CD14-positive monocyte (primary cell): Measurements from ENCODE around the gene LILRB3. TPM values are rescaled to one million over a fixed set of nuclear protein-coding genes. Genes with fewer than 3 reads are reported as not detected.
"Not testable (repeated sequence)": the region's sequence is repeated elsewhere in the genome, so short reads cannot be mapped to it uniquely, and the experiment has no call there.

Experiments used
- DNase-seq, 3 donors: peaks; one replicate each; pipeline ENCODE4 v3.0.0-alpha.2; 2011 to 2022
- H2AFZ ChIP-seq: 2 replicates; pipeline ENCODE4 v1.6.0; 2012; ENCODE audit warnings: mild to moderate bottlenecking, low read depth, low read length, inconsistent platforms; ENCODE audit not compliant: insufficient read depth, poor library complexity, severe bottlenecking
- H3K27ac ChIP-seq, 2 donors: 1 replicate in 1 of 2; 2 replicates in 1 of 2; pipeline ENCODE4 v1.5.1; 2012 to 2013; ENCODE audit warnings: low read length in 2 of 2, control low read depth in 1 of 2, inconsistent platforms in 1 of 2, low read depth in 1 of 2, mild to moderate bottlenecking in 1 of 2
- H3K27me3 ChIP-seq, 2 donors: one replicate each; pipeline versions ENCODE4 v1.6.0 to v1.6.1; 2011 to 2013; ENCODE audit warnings: low read length in 2 of 2; ENCODE audit not compliant: control insufficient read depth in 2 of 2, insufficient read depth in 2 of 2
- H3K36me3 ChIP-seq, 2 donors: replicated peaks in 1 of 2; 1 replicate in 1 of 2; 2 replicates in 1 of 2; pipeline versions ENCODE4 v1.5.1 to v1.6.1; 2012 to 2013; ENCODE audit warnings: low read length in 2 of 2, control low read depth in 1 of 2, inconsistent platforms in 1 of 2, mild to moderate bottlenecking in 1 of 2; ENCODE audit not compliant: insufficient read depth in 2 of 2, control insufficient read depth in 1 of 2
- H3K4me1 ChIP-seq, 2 donors: 1 replicate in 1 of 2; 2 replicates in 1 of 2; pipeline versions ENCODE4 v1.5.1 to v1.6.1; 2012 to 2013; ENCODE audit warnings: low read length in 2 of 2, control low read depth in 1 of 2, inconsistent platforms in 1 of 2, mild to moderate bottlenecking in 1 of 2, moderate library complexity in 1 of 2; ENCODE audit not compliant: insufficient read depth in 2 of 2, control insufficient read depth in 1 of 2
- H3K4me2 ChIP-seq: replicated peaks from 2 replicates; pipeline ENCODE3; 2012; ENCODE audit warnings: low read length, moderate library complexity, mild to moderate bottlenecking; ENCODE audit not compliant: poor library complexity, severe bottlenecking; ENCODE audit errors: extremely low read depth
- H3K4me3 ChIP-seq, 3 experiments: fragments of 200-600 bp in 1 of 3; sonication (generic) in 1 of 3; replicated peaks in 1 of 3; 1 replicate in 2 of 3; 2 replicates in 1 of 3; pipeline ENCODE4 v1.5.1; 2011 to 2013; ENCODE audit warnings: low read length in 3 of 3, mild to moderate bottlenecking in 3 of 3, control low read depth in 2 of 3, low read depth in 2 of 3, inconsistent platforms in 1 of 3, moderate library complexity in 1 of 3
- H3K79me2 ChIP-seq: 2 replicates; pipeline ENCODE4 v1.6.0; 2012; ENCODE audit warnings: mild to moderate bottlenecking, control low read depth, inconsistent platforms, low read length, moderate library complexity; ENCODE audit not compliant: insufficient read depth
- H3K9ac ChIP-seq: 2 replicates; pipeline ENCODE4 v1.6.0; 2017; ENCODE audit warnings: low read length, mild to moderate bottlenecking; ENCODE audit not compliant: insufficient read depth, poor library complexity, severe bottlenecking
- H3K9me3 ChIP-seq, 2 donors: replicated peaks in 1 of 2; 1 replicate in 1 of 2; 2 replicates in 1 of 2; pipeline versions ENCODE4 v1.5.1 to v1.6.1; 2012 to 2013; ENCODE audit warnings: low read length in 2 of 2, control low read depth in 1 of 2; ENCODE audit not compliant: control insufficient read depth in 1 of 2, insufficient read depth in 1 of 2
- H4K20me1 ChIP-seq: 2 replicates; pipeline ENCODE4 v1.6.0; 2012; ENCODE audit warnings: mild to moderate bottlenecking, low read length, control low read depth, moderate library complexity; ENCODE audit not compliant: insufficient read depth
- H3K27ac Mint-ChIP-seq, 7 donors: one replicate each; pipeline ENCODE4 v1.8.0; 2020; ENCODE audit warnings: mild to moderate bottlenecking in 7 of 7, mixed read lengths in 7 of 7, moderate library complexity in 6 of 7, inconsistent platforms in 2 of 7
- H3K27me3 Mint-ChIP-seq, 3 donors: one replicate each; pipeline ENCODE4 v1.8.0; 2021 to 2022; ENCODE audit warnings: low read depth in 3 of 3, mild to moderate bottlenecking in 3 of 3, mixed read lengths in 3 of 3, moderate library complexity in 3 of 3, inconsistent platforms in 1 of 3
- H3K36me3 Mint-ChIP-seq, 2 donors: one replicate each; pipeline ENCODE4 v1.8.0; 2020; ENCODE audit warnings: mixed read lengths in 2 of 2, inconsistent platforms in 1 of 2, mild to moderate bottlenecking in 1 of 2
- H3K4me1 Mint-ChIP-seq: one replicate; pipeline ENCODE4 v1.8.0; 2020; ENCODE audit warnings: mild to moderate bottlenecking, mixed read lengths
- H3K4me3 Mint-ChIP-seq, 2 donors: one replicate each; pipeline ENCODE4 v1.8.0; 2020; ENCODE audit warnings: mild to moderate bottlenecking in 2 of 2, mixed read lengths in 2 of 2, moderate library complexity in 1 of 2
- H3K9me3 Mint-ChIP-seq, 7 donors: one replicate each; pipeline ENCODE4 v1.8.0; 2020 to 2022; ENCODE audit warnings: mixed read lengths in 7 of 7, mild to moderate bottlenecking in 6 of 7, moderate library complexity in 6 of 7, inconsistent platforms in 2 of 7
- CTCF ChIP-seq: fragments of 200-600 bp; IDR thresholded peaks from one replicate; pipeline ENCODE4 v1.8.0; 2022; ENCODE audit warnings: antibody characterized with exemption, mild to moderate bottlenecking
- WGBS: methylation state at CpG from one replicate; pipeline ENCODE4 v1.1.5; 2013; ENCODE audit warnings: missing lambda C conversion rate; ENCODE audit not compliant: insufficient coverage; 5-methylcytosine and 5-hydroxymethylcytosine counted together
- intact Hi-C, 2 donors: fragments of 100-400 bp; cut with micrococcal nuclease; formaldehyde crosslinking; loops; one replicate each; pipeline versions ENCODE4 v1.15.0 to v1.15.1; 2023
- polyA plus RNA-seq, 3 donors: library from polyadenylated mRNA; depleted of rRNA in 1 of 3; unstranded in 2 of 3; stranded (reverse) in 1 of 3; fragments of 300-500 nt in 2 of 3; fragments of >200 nt in 1 of 3; fragmentation: Illumina TruSeq in 2 of 3; gene quantifications; 1 replicate in 2 of 3; 2 replicates in 1 of 3; pipeline ENCODE4 v1.2.3, GENCODE V29; 2012 to 2021

The LILRB3 gene
- polyA plus RNA-seq, 3 donors: 62.9 to 455 (median 104) TPM

- Histone ChIP-seq H3K79me2 (peaks cover 39% of the 10 kb centered on the region), H4K20me1 (peaks cover 22% of the 10 kb centered on the region), H3K4me2 (no peak overlapping the region), H3K9me3 (no peaks in the 10 kb centered on the region), H2AFZ (no peak overlapping the region), H3K4me1 (peaks cover 27 to 29% of the 10 kb centered on the region in 2 donors), H3K27ac (no peak overlapping the region), H3K27me3 (no peaks in the 10 kb centered on the region), H3K4me3 (no peak overlapping the region), H3K36me3 (peaks cover 24 to 49% of the 10 kb centered on the region in 2 donors), H3K9ac (no peak overlapping the region)
- no CpG with 5 or more reads among the region's 7 CpGs for WGBS
- Mint-ChIP-seq H3K27me3 (peaks cover 0 to 1% (median 0%) of the 10 kb centered on the region in 3 donors), H3K9me3 (peaks cover 0 to 4% (median 0%) of the 10 kb centered on the region in 7 donors), H3K36me3 (peaks cover 50 to 60% of the 10 kb centered on the region in 2 donors), H3K4me3 (no peak overlapping the region), H3K27ac (no peak overlapping the region), H3K4me1 (peaks cover 26% of the 10 kb centered on the region)
- TF ChIP-seq CTCF: no peak
- intact Hi-C loops: loop anchor here (10.0 kb wide), 2 partner anchors 248 to 1458 kb away; partner anchors contain the start of genes LENG8 (in 1 of the 2) and U2AF2 (in 1 of the 2)
- peak in 1 of 3 donors; percentile 78 for DNase-seq
Observed at GRCh38 chr19:54196536-54196935, 26.3 kb downstream of the LILRB3 start.

- DNase-seq, H3K27me3 Mint-ChIP-seq, H3K9ac ChIP-seq, H3K27ac Mint-ChIP-seq, H3K9me3 Mint-ChIP-seq, H3K27me3 ChIP-seq, H3K4me2 ChIP-seq, H3K4me3 ChIP-seq, H3K27ac ChIP-seq, H3K9me3 ChIP-seq, H2AFZ ChIP-seq, H3K4me3 Mint-ChIP-seq: not testable (repeated sequence)
- 98% methylated on average over 4 of the region's 12 CpGs for WGBS
- Histone ChIP-seq H3K36me3 (peaks cover 20 to 45% of the 10 kb centered on the region in 2 donors), H3K4me1 (peaks cover 19 to 23% of the 10 kb centered on the region in 2 donors), H3K79me2 (peaks cover 27% of the 10 kb centered on the region), H4K20me1 (peaks cover 18% of the 10 kb centered on the region)
- peaks cover 41 to 54% of the 10 kb centered on the region in 2 donors for H3K36me3 Mint-ChIP-seq
- H3K4me1 Mint-ChIP-seq: peaks cover 23% of the 10 kb centered on the region
- intact Hi-C loops: loop anchor here (10.0 kb wide), 2 partner anchors 250 to 1460 kb away; partner anchors contain the start of genes LENG8 (in 1 of the 2) and U2AF2 (in 1 of the 2)
Observed at GRCh38 chr19:54194463-54194862, 28.3 kb downstream of the LILRB3 start.
